Liver (tissue), 9 donors: ENCODE data around the gene ENTPD8. TPM values are rescaled to one million over a fixed set of nuclear protein-coding genes. Genes with fewer than 3 reads are reported as not detected.

Experiments used
- DNase-seq: peaks from one replicate; pipeline ENCODE4 v3.0.0-alpha.2; 2017; ENCODE audit warnings: low spot score
- H3K27ac ChIP-seq, 2 donors: one replicate each; pipeline ENCODE4 v1.7.0; 2013; ENCODE audit warnings: inconsistent platforms in 2 of 2, low read length in 2 of 2, control low read depth in 1 of 2, low read depth in 1 of 2, mild to moderate bottlenecking in 1 of 2
- H3K27me3 ChIP-seq, 4 donors: one replicate each; pipeline versions ENCODE4 v1.6.1 to v1.7.0; 2013; ENCODE audit warnings: low read length in 3 of 4, inconsistent platforms in 1 of 4, mild to moderate bottlenecking in 1 of 4, moderate library complexity in 1 of 4; ENCODE audit not compliant: control insufficient read depth in 4 of 4, insufficient read depth in 4 of 4
- H3K36me3 ChIP-seq, 4 donors: one replicate each; pipeline versions ENCODE4 v1.6.1 to v1.7.0; 2013; ENCODE audit warnings: low read length in 3 of 4, mild to moderate bottlenecking in 3 of 4, low read depth in 1 of 4, moderate library complexity in 1 of 4; ENCODE audit not compliant: control insufficient read depth in 4 of 4, insufficient read depth in 3 of 4
- H3K4me1 ChIP-seq, 4 donors: one replicate each; pipeline versions ENCODE4 v1.6.1 to v1.7.0; 2013; ENCODE audit warnings: low read length in 3 of 4, mild to moderate bottlenecking in 3 of 4, moderate library complexity in 1 of 4; ENCODE audit not compliant: control insufficient read depth in 4 of 4, insufficient read depth in 4 of 4
- H3K4me3 ChIP-seq, 3 donors: one replicate each; pipeline versions ENCODE4 v1.6.1 to v1.7.0; 2013; ENCODE audit warnings: low read length in 3 of 3, control low read depth in 1 of 3, low read depth in 1 of 3, mild to moderate bottlenecking in 1 of 3
- H3K9ac ChIP-seq, 2 donors: one replicate each; pipeline ENCODE4 v1.7.0; 2013; ENCODE audit warnings: low read length in 2 of 2, mild to moderate bottlenecking in 2 of 2, moderate library complexity in 2 of 2, control low read depth in 1 of 2, low read depth in 1 of 2
- H3K9me3 ChIP-seq, 4 donors: one replicate each; pipeline versions ENCODE4 v1.6.1 to v1.7.0; 2013; ENCODE audit warnings: low read length in 3 of 4; ENCODE audit not compliant: control insufficient read depth in 4 of 4
- ATF3 ChIP-seq: IDR thresholded peaks from 2 replicates; pipeline ENCODE4 v1.6.1; 2016; ENCODE audit warnings: antibody characterized with exemption
- EGR1 ChIP-seq, 2 donors: IDR thresholded peaks; 2 replicates each; pipeline ENCODE4 v1.6.1; 2016 to 2018; ENCODE audit warnings: antibody characterized with exemption in 2 of 2, low read depth in 2 of 2
- FOXA1 ChIP-seq: IDR thresholded peaks from 2 replicates; pipeline ENCODE4 v1.6.1; 2016; ENCODE audit warnings: antibody characterized with exemption
- FOXA2 ChIP-seq: IDR thresholded peaks from 2 replicates; pipeline ENCODE4 v1.6.1; 2016; ENCODE audit warnings: antibody characterized with exemption
- GABPA ChIP-seq, 2 donors: IDR thresholded peaks in 1 of 2; conservative IDR thresholded peaks in 1 of 2; 2 replicates each; pipeline ENCODE4 v1.6.1; 2016; ENCODE audit warnings: antibody characterized with exemption in 2 of 2, mild to moderate bottlenecking in 1 of 2, moderate library complexity in 1 of 2
- HNF4A ChIP-seq, 2 donors: conservative IDR thresholded peaks; 2 replicates each; pipeline ENCODE4 v1.6.1; 2016; ENCODE audit warnings: antibody characterized with exemption in 2 of 2, mild to moderate bottlenecking in 2 of 2
- HNF4G ChIP-seq: IDR thresholded peaks from 2 replicates; pipeline ENCODE4 v1.6.1; 2016; ENCODE audit warnings: antibody characterized with exemption
- JUND ChIP-seq, 2 donors: IDR thresholded peaks; 2 replicates each; pipeline ENCODE4 v1.6.1; 2016; ENCODE audit warnings: antibody characterized with exemption in 2 of 2
- NR2F2 ChIP-seq: IDR thresholded peaks from 2 replicates; pipeline ENCODE4 v1.6.1; 2016; ENCODE audit warnings: antibody characterized with exemption
- RAD21 ChIP-seq, 2 donors: IDR thresholded peaks; 2 replicates each; pipeline ENCODE4 v1.6.1; 2016; ENCODE audit warnings: antibody characterized with exemption in 2 of 2, mild to moderate bottlenecking in 2 of 2
- RXRA ChIP-seq, 2 donors: IDR thresholded peaks; 2 replicates each; pipeline ENCODE4 v1.6.1; 2017 to 2018; ENCODE audit warnings: antibody characterized with exemption in 2 of 2, mild to moderate bottlenecking in 1 of 2
- SP1 ChIP-seq: IDR thresholded peaks from 2 replicates; pipeline ENCODE4 v1.6.1; 2018; ENCODE audit warnings: antibody characterized with exemption, mild to moderate bottlenecking
- TAF1 ChIP-seq: conservative IDR thresholded peaks from 2 replicates; pipeline ENCODE4 v1.6.1; 2016; ENCODE audit warnings: antibody characterized with exemption, mild to moderate bottlenecking
- YY1 ChIP-seq: IDR thresholded peaks from 2 replicates; pipeline ENCODE4 v1.6.1; 2016; ENCODE audit warnings: antibody characterized with exemption, mild to moderate bottlenecking
- ZBTB33 ChIP-seq: IDR thresholded peaks from 2 replicates; pipeline ENCODE4 v1.6.1; 2016; ENCODE audit warnings: antibody characterized with exemption
- WGBS: extraction: QIAGEN DNeasy Blood & Tissue Kit; methylation state at CpG from one replicate; pipeline ENCODE4 v1.1.7; 2013; 5-methylcytosine and 5-hydroxymethylcytosine counted together
- polyA plus RNA-seq, 2 donors: library from polyadenylated mRNA; stranded (reverse) in 1 of 2; unstranded in 1 of 2; fragments of 200-250 nt in 1 of 2; fragments of >200 nt in 1 of 2; fragmentation: Nextera tagmentation in 1 of 2; extraction: Ambion mirVana in 1 of 2; gene quantifications; one replicate each; pipeline versions ENCODE4 v1.2.1 to v1.2.3, GENCODE V29; 2013 to 2015
- total RNA-seq, 2 donors: library from RNA; depleted of rRNA; stranded (reverse); fragments of >200 nt; gene quantifications; one replicate each; pipeline ENCODE4 v1.2.3, GENCODE V29; 2014
- TF ChIP-seq, protein P1 (sequence below): fragments of 150-350 bp; IDR thresholded peaks from 2 replicates; pipeline ENCODE4 v1.5.1; 2017; ENCODE audit warnings: improper control_type of control experiment, low read depth, low read length; ENCODE audit not compliant: missing input control
- TF ChIP-seq, protein P2 (sequence below): IDR thresholded peaks from 2 replicates; pipeline ENCODE4 v1.6.1; 2016; ENCODE audit warnings: antibody characterized with exemption, mild to moderate bottlenecking
- TF ChIP-seq, protein P3 (sequence below): IDR thresholded peaks from 2 replicates; pipeline ENCODE4 v1.6.1; 2016; ENCODE audit warnings: antibody characterized with exemption
- donor health status: healthy.
- donor health status: healthy.
- donor health status: healthy.
- donor health status: healthy.
- donor health status: healthy.

The ENTPD8 gene
- total RNA-seq, result 1 to 10 TPM; 1.6 to 4.7 TPM
- polyA plus RNA-seq, result 1 to 10 TPM; 5.1 to 6.2 TPM

GRCh38 chr9:137441289-137441934, at the start of gene ENTPD8:
ENTPD8 (minus strand) TSS chr9:137441357; CDS start chr9:137438285, 3,072 bp downstream.
- Histone ChIP-seq H3K27ac (peak within 1 kb of the TSS; percentile 41 to 64), H3K27me3 (no peaks in the 10 kb centered on the region), H3K4me1 (peaks cover 4 to 14% (median 11%) of the 10 kb centered on the region in 4 donors), H3K36me3 (no peaks in the 10 kb centered on the region), H3K9ac (no peak within 1 kb of the TSS), H3K4me3 (peak within 1 kb of the TSS; percentile 23 to 65 (median 51)), H3K9me3 (no peaks in the 10 kb centered on the region)
- no peak for TF ChIP-seq FOXA2
- TF ChIP-seq, protein P1, sequence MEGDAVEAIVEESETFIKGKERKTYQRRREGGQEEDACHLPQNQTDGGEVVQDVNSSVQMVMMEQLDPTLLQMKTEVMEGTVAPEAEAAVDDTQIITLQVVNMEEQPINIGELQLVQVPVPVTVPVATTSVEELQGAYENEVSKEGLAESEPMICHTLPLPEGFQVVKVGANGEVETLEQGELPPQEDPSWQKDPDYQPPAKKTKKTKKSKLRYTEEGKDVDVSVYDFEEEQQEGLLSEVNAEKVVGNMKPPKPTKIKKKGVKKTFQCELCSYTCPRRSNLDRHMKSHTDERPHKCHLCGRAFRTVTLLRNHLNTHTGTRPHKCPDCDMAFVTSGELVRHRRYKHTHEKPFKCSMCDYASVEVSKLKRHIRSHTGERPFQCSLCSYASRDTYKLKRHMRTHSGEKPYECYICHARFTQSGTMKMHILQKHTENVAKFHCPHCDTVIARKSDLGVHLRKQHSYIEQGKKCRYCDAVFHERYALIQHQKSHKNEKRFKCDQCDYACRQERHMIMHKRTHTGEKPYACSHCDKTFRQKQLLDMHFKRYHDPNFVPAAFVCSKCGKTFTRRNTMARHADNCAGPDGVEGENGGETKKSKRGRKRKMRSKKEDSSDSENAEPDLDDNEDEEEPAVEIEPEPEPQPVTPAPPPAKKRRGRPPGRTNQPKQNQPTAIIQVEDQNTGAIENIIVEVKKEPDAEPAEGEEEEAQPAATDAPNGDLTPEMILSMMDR, result no peak
- no peak for TF ChIP-seq NR2F2
- no peak for TF ChIP-seq RXRA (IDR thresholded peaks at IDR 0.05)
- peak in 1 of 2 donors; percentile 85 for TF ChIP-seq HNF4A (conservative IDR thresholded peaks at IDR 0.05)
- no peak for TF ChIP-seq JUND (IDR thresholded peaks at IDR 0.05)
- no peak for TF ChIP-seq GABPA (IDR thresholded peaks at IDR 0.05 in 1 of 2, conservative IDR thresholded peaks at IDR 0.05 in 1 of 2)
- TF ChIP-seq SP1, result peak; percentile 70
- TF ChIP-seq YY1, result no peak
- peak in 1 of 2 donors; percentile 13 for TF ChIP-seq RAD21 (IDR thresholded peaks at IDR 0.05)
- TF ChIP-seq, protein P2, sequence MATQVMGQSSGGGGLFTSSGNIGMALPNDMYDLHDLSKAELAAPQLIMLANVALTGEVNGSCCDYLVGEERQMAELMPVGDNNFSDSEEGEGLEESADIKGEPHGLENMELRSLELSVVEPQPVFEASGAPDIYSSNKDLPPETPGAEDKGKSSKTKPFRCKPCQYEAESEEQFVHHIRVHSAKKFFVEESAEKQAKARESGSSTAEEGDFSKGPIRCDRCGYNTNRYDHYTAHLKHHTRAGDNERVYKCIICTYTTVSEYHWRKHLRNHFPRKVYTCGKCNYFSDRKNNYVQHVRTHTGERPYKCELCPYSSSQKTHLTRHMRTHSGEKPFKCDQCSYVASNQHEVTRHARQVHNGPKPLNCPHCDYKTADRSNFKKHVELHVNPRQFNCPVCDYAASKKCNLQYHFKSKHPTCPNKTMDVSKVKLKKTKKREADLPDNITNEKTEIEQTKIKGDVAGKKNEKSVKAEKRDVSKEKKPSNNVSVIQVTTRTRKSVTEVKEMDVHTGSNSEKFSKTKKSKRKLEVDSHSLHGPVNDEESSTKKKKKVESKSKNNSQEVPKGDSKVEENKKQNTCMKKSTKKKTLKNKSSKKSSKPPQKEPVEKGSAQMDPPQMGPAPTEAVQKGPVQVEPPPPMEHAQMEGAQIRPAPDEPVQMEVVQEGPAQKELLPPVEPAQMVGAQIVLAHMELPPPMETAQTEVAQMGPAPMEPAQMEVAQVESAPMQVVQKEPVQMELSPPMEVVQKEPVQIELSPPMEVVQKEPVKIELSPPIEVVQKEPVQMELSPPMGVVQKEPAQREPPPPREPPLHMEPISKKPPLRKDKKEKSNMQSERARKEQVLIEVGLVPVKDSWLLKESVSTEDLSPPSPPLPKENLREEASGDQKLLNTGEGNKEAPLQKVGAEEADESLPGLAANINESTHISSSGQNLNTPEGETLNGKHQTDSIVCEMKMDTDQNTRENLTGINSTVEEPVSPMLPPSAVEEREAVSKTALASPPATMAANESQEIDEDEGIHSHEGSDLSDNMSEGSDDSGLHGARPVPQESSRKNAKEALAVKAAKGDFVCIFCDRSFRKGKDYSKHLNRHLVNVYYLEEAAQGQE, result peak; percentile 50
- TF ChIP-seq HNF4G, result peak; percentile 87
- no peak for TF ChIP-seq ATF3
- TF ChIP-seq ZBTB33, result no peak
- TF ChIP-seq, protein P3, sequence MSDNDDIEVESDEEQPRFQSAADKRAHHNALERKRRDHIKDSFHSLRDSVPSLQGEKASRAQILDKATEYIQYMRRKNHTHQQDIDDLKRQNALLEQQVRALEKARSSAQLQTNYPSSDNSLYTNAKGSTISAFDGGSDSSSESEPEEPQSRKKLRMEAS, result no peak
- peak; percentile 32 to 71 for TF ChIP-seq EGR1 (IDR thresholded peaks at IDR 0.05; ENCODE audit: low read depth in 2 of 2)
- TF ChIP-seq FOXA1, result peak; percentile 38
- TF ChIP-seq TAF1, result no peak
- under 1% methylated on average over 62 of the region's 62 CpGs for WGBS
- peak; percentile 80 for DNase-seq
